Vagina (tissue), 2 donors: Measurements from ENCODE around the gene PIP4K2A.

Experiments
- POLR2A ChIP-seq, 2 donors: fragments of 450-650 bp; IDR thresholded peaks; one replicate each; pipeline ENCODE4 v1.6.1; 2017; ENCODE audit warnings: antibody characterized with exemption in 2 of 2, mild to moderate bottlenecking in 2 of 2, moderate library complexity in 2 of 2
- POLR2AphosphoS5 ChIP-seq, 2 donors: sonication (generic); formaldehyde crosslinking; IDR thresholded peaks; one replicate each; pipeline ENCODE4 v1.9.0; 2017; ENCODE audit warnings: antibody characterized with exemption in 2 of 2, mild to moderate bottlenecking in 2 of 2, low read depth in 1 of 2; ENCODE audit not compliant: insufficient read depth in 1 of 2
- TF ChIP-seq, protein P1 (sequence below), 3 experiments: fragments of 450-650 bp in 2 of 3; fragments of 200-600 bp in 1 of 3; sonication (generic) in 1 of 3; IDR thresholded peaks; one replicate each; pipeline ENCODE4 v1.5.1; 2017 to 2019; ENCODE audit warnings: antibody characterized with exemption in 3 of 3, mild to moderate bottlenecking in 2 of 3, moderate library complexity in 2 of 3

DNA sequence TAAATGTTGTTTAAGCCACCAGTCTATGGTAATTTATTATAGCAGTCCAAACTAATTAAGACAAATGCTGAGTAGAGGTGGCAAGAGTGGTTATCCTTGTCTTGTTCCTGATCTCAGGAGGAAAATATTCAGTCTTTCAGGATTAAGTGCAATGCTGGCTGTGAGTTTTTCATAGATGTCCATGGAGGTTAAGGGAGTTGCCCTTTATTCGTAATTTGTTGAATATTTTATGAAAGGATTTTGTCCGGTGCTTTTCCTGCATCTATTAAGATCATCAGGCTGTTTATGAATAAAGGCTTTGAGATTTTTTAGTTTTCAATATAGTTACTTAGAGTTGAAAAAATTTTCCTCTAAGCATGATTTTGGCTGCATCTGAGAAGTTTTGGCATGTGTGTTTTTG lies 186.9 kb downstream of the PIP4K2A start:
- TF ChIP-seq, protein P1, sequence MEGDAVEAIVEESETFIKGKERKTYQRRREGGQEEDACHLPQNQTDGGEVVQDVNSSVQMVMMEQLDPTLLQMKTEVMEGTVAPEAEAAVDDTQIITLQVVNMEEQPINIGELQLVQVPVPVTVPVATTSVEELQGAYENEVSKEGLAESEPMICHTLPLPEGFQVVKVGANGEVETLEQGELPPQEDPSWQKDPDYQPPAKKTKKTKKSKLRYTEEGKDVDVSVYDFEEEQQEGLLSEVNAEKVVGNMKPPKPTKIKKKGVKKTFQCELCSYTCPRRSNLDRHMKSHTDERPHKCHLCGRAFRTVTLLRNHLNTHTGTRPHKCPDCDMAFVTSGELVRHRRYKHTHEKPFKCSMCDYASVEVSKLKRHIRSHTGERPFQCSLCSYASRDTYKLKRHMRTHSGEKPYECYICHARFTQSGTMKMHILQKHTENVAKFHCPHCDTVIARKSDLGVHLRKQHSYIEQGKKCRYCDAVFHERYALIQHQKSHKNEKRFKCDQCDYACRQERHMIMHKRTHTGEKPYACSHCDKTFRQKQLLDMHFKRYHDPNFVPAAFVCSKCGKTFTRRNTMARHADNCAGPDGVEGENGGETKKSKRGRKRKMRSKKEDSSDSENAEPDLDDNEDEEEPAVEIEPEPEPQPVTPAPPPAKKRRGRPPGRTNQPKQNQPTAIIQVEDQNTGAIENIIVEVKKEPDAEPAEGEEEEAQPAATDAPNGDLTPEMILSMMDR (IDR thresholded peaks at IDR 0.05) = no peak
- no peak for TF ChIP-seq POLR2A (IDR thresholded peaks at IDR 0.05)
- TF ChIP-seq POLR2AphosphoS5 (IDR thresholded peaks at IDR 0.05; ENCODE audit: insufficient read depth in 1 of 2, low read depth in 1 of 2) = no peak
